Psoas muscle (tissue), 8 donors: ENCODE measurements around the gene LRFN2. TPM values are rescaled to one million over a fixed set of nuclear protein-coding genes. Genes with fewer than 3 reads are reported as not detected.

ENCODE experiments used
- ATAC-seq, 4 donors: fragments of 200-7000 bp; cut with Tn5 transposase; one replicate each; pipeline ENCODE4 v1.9.1; 2020; ENCODE audit warnings: moderate library complexity in 3 of 4, mild to moderate bottlenecking in 2 of 4
- DNase-seq, 2 donors: peaks; one replicate each; pipeline ENCODE4 v3.0.0-alpha.2; 2020
- H3K27ac ChIP-seq: fragments of 200-600 bp; one replicate; pipeline ENCODE4 v1.8.0; 2022
- H3K27me3 ChIP-seq, 3 donors: fragments of 200-600 bp in 1 of 3; one replicate each; pipeline versions ENCODE4 v1.6.1 to v1.8.0; 2013 to 2022; ENCODE audit warnings: low read length in 2 of 3, mild to moderate bottlenecking in 2 of 3, moderate library complexity in 1 of 3; ENCODE audit not compliant: insufficient read depth in 3 of 3
- H3K36me3 ChIP-seq, 2 donors: fragments of 200-600 bp in 1 of 2; one replicate each; pipeline versions ENCODE4 v1.6.1 to v1.8.0; 2013 to 2022; ENCODE audit warnings: low read depth in 1 of 2, mild to moderate bottlenecking in 1 of 2, moderate library complexity in 1 of 2; ENCODE audit not compliant: insufficient read depth in 1 of 2
- H3K4me1 ChIP-seq: fragments of 200-600 bp; one replicate; pipeline ENCODE4 v1.8.0; 2022
- H3K4me3 ChIP-seq: fragments of 200-600 bp; one replicate; pipeline ENCODE4 v1.8.0; 2022; ENCODE audit warnings: mild to moderate bottlenecking
- H3K9me3 ChIP-seq: fragments of 200-600 bp; one replicate; pipeline ENCODE4 v1.8.0; 2022
- WGBS, 3 donors: extraction: QIAGEN DNeasy Blood & Tissue Kit; methylation state at CpG; one replicate each; pipeline versions ENCODE4 v1.1.6 to v1.1.7; 2013; 5-methylcytosine and 5-hydroxymethylcytosine counted together
- intact Hi-C, 2 donors: fragments of 100-400 bp; cut with DNase I; formaldehyde crosslinking; loops; one replicate each; pipeline versions ENCODE4 v1.11.0 to v1.14.2; 2022
- polyA plus RNA-seq, 3 donors: library from polyadenylated mRNA; stranded (reverse); fragments of 200-250 nt; gene quantifications; one replicate each; pipeline ENCODE4 v1.2.3, GENCODE V29; 2013
- total RNA-seq, 4 donors: library from RNA; stranded (reverse); fragmentation: NEBNext Ultra II Directional in 2 of 4; extraction: Animal tissue kit (Norgen Biotek cat#: 25700) in 2 of 4; gene quantifications; one replicate each; pipeline versions ENCODE4 v1.2.1 to v1.2.4, GENCODE V29; 2021 to 2023
- TF ChIP-seq, protein P1 (sequence below): fragments of 200-600 bp; IDR thresholded peaks from one replicate; pipeline ENCODE4 v1.8.0; 2022; ENCODE audit warnings: antibody characterized with exemption
- donor health status: healthy with polysubstance abuse.
- donor health status: DM: no; HTN: no; CAD: no; lungs with moderate emphysema.
- donor health status: Bipolar disorder and iron deficiency.
- donor health status: healthy.
- donor health status: DM: yes; HTN: yes; CAD: no.
- donor health status: DM: no; HTN: no; CAD: no.
- donor health status: DM: no; HTN: no; CAD: no.
- donor health status: DM: yes; HTN: yes; CAD: no.

The LRFN2 gene
- total and polyA plus RNA-seq, 7 donors: 0.06 TPM; not detected in 6

DNA sequence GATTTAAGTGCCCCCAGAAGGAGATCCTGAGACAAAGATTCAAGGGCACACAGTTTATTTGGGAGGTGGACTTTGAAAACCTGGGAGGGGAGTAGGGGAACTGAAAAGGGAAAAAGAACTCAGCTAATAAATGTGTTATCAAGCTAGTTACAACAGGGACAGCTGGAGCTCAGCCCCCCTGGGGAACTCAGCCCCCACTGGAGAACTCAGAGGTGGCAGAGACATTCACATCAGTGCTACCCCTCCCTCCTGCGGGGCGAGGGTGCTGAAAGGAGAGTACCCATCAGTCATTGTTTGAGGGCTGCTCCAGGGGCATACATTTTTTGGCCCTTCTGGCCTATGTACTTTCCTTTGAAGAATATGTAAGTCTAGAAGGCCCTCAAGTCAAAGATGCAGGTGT, 101.4 kb downstream of the LRFN2 start:
- no peak for ATAC-seq
- Histone ChIP-seq H3K36me3 (no peaks in the 10 kb centered on the region), H3K27me3 (peaks cover 0 to 3% (median 2%) of the 10 kb centered on the region in 3 donors), H3K9me3 (no peaks in the 10 kb centered on the region), H3K4me3 (no peak overlapping the region), H3K4me1 (no peaks in the 10 kb centered on the region), H3K27ac (no peak overlapping the region)
- no peak for DNase-seq
- intact Hi-C loops: no loop called here
- TF ChIP-seq, protein P1, sequence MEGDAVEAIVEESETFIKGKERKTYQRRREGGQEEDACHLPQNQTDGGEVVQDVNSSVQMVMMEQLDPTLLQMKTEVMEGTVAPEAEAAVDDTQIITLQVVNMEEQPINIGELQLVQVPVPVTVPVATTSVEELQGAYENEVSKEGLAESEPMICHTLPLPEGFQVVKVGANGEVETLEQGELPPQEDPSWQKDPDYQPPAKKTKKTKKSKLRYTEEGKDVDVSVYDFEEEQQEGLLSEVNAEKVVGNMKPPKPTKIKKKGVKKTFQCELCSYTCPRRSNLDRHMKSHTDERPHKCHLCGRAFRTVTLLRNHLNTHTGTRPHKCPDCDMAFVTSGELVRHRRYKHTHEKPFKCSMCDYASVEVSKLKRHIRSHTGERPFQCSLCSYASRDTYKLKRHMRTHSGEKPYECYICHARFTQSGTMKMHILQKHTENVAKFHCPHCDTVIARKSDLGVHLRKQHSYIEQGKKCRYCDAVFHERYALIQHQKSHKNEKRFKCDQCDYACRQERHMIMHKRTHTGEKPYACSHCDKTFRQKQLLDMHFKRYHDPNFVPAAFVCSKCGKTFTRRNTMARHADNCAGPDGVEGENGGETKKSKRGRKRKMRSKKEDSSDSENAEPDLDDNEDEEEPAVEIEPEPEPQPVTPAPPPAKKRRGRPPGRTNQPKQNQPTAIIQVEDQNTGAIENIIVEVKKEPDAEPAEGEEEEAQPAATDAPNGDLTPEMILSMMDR: no peak
- 78 to 93% (median 92%) methylated on average over 2 of the region's 2 CpGs for WGBS, 3 donors

DNA sequence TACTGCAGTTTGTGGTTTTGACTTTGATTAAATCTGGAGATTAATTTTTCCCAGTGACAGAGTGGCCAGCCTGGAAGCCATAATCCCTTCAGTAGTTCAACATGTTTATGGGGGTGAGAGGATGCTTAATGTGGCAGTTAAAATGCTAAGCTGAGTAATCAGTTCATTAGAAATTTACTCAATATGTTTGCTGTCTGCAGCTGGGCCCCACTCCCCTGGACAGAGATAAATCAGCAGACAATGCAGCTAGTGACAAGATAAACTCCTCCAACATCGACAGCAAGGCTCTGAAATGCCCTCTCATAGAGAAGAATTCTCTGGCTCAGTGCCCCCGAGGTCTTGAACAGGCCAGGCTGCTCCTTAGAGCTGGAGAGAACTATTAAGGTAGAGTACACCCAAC, 101.9 kb downstream of the LRFN2 start:
- 43 to 51% (median 43%) methylated on average over 2 of the region's 2 CpGs for WGBS, 3 donors
- Histone ChIP-seq H3K36me3 (no peaks in the 10 kb centered on the region), H3K27ac (no peak overlapping the region), H3K27me3 (peaks cover 0 to 3% (median 2%) of the 10 kb centered on the region in 3 donors), H3K9me3 (no peaks in the 10 kb centered on the region), H3K4me3 (no peak overlapping the region), H3K4me1 (no peaks in the 10 kb centered on the region)
- TF ChIP-seq, protein P1: no peak
- no peak for ATAC-seq
- DNase-seq: no peak
- intact Hi-C loops: no loop called here

DNA sequence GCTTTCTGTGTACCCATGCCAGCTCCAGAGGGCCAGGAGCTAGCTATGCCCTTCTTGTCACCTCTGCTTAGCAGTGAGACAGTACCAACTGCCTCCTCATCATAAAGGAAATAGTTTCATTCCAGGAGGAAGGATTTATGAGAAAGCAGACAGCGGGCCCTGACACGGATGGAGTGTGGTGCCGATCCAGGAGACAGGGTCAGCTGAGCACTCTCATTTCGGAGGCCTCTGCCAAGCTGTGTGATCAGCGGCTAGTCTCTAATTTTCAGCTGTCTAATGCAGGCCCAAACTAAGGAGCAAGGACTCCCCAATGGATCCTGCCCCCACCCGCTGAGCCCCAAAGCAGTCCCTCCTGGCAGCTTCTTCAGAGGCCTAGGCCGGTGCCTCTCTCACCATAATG, 103.1 kb downstream of the LRFN2 start:
- DNase-seq: no peak

DNA sequence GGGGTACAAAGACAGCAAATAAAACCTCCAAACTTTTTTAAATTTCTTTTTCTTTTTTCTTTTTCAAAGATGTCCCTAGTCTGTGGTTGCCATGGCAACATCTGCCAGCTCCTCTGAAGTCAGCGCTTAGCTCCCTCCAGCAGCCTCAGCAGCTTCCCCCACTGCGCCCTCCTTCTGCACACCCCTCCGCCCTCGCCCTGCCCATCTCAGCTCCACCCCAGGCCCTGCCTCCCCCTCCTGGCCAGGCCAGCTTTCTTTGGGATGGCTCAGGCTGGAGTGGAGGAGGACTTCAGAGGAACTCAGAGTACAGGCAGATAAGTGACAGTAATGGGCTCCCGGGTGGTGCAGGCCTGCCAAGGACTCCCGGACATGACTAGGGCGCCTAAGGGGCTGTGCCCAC, 104.6 kb downstream of the LRFN2 start:
- Histone ChIP-seq H3K27ac (no peak overlapping the region), H3K9me3 (no peaks in the 10 kb centered on the region), H3K36me3 (no peaks in the 10 kb centered on the region), H3K4me1 (no peaks in the 10 kb centered on the region), H3K4me3 (no peak overlapping the region), H3K27me3 (peaks cover 0 to 3% (median 2%) of the 10 kb centered on the region in 3 donors)
- 58 to 76% (median 68%) methylated on average over 7 of the region's 7 CpGs for WGBS, 3 donors
- intact Hi-C loops: no loop called here
- ATAC-seq (no peak), DNase-seq (no peak)
- TF ChIP-seq, protein P1: no peak

More for the DNA sequence above, 103.1 kb downstream of the LRFN2 start:
- no peaks in the 10 kb centered on the region for H3K9me3 ChIP-seq
- TF ChIP-seq, protein P1: no peak
- ATAC-seq: no peak
- H3K36me3 ChIP-seq: no peaks in the 10 kb centered on the region
- intact Hi-C loops: no loop called here
- peaks cover 0 to 3% (median 2%) of the 10 kb centered on the region in 3 donors for H3K27me3 ChIP-seq
- H3K4me3 ChIP-seq: no peak overlapping the region
- 57 to 69% (median 63%) methylated on average over 7 of the region's 7 CpGs for WGBS, 3 donors
- H3K27ac ChIP-seq: no peak overlapping the region
- no peaks in the 10 kb centered on the region for H3K4me1 ChIP-seq

DNA sequence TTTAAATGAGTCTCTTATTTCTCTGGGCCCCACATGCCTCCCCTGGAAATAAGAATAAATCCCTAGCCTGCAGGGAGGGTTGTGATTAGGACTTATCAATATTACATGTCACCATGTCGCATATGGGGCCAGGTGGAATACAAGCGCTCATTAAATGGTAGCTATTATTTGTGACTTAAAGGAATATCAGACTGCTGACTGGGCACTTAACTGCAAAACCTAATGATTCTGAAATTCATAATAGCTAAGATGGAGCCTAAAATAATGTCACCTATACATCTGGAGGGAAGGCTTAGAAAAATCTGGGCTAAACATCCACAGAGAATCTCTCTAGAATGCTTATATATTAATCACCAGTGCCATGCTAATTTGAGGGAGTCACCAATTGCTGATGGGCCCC, 106.5 kb downstream of the LRFN2 start:
- Histone ChIP-seq H3K9me3 (no peaks in the 10 kb centered on the region), H3K36me3 (no peaks in the 10 kb centered on the region), H3K4me1 (no peaks in the 10 kb centered on the region), H3K27ac (no peak overlapping the region), H3K27me3 (peaks cover 0 to 3% (median 2%) of the 10 kb centered on the region in 3 donors), H3K4me3 (no peak overlapping the region)
- ATAC-seq: no peak
- no peak for DNase-seq
- TF ChIP-seq, protein P1: no peak
- intact Hi-C loops: no loop called here
- 98% methylated on average over 2 of the region's 2 CpGs for WGBS, 3 donors
